HL-60/S4 treated with phorbol 12-myristate 13-acetate at 8.2 ng/mL for 4 days and 3 days (cell line): ENCODE results near the gene FAM118B.
"Not testable (repeated sequence)": the region's sequence is repeated elsewhere in the genome, so short reads cannot be mapped to it uniquely, and the experiment has no call there.

Experiments
- in situ Hi-C: fragments of 300-500 bp; cut with MboI; formaldehyde crosslinking; loops from 2 replicates; pipeline ENCODE4 v1.15.0; 2022; ENCODE audit warnings: low sequenced_read_pairs

Gene FAM118B

DNA sequence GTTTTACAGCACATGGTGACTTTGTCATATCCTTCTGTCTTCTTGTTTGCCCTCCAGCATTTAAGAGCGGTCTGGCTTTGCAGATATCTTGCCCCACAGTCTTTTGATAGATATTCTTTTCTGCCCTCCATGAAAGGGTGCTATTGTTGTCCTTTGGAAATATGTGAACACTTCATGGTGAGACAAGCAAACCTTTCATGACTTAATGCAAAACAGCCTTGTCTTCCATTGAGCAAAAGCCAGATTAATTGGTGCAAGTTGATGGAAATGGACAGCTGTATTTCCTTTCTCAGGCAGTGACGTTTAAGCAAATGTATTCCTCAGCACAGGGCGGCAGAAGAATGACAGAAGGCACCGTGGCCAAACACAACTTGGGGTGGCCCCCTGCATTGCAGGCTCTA is 96.7 kb downstream of the FAM118B start:
- in situ Hi-C loops, result no loop called here

DNA sequence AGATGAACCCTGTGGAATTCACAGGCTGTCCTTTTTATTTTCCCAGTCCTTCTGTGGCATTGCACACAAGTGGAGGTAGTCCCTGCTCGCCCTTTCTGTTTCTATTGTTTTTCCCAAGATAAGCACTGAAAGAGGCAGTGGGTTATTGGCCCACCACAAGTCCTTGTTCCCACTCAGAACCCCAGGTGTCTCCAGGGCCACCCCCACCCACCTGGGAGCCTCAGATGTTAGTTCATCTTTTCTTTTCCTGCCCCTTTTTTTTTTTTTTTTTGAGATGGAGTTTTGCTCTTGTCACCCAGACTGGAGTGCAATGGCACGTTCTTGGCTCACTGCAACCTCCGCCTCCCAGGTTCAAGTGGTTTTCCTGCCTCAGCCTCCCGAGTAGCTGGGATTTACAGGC is 97.2 kb downstream of the FAM118B start:
- in situ Hi-C loops, result not testable (repeated sequence)

DNA sequence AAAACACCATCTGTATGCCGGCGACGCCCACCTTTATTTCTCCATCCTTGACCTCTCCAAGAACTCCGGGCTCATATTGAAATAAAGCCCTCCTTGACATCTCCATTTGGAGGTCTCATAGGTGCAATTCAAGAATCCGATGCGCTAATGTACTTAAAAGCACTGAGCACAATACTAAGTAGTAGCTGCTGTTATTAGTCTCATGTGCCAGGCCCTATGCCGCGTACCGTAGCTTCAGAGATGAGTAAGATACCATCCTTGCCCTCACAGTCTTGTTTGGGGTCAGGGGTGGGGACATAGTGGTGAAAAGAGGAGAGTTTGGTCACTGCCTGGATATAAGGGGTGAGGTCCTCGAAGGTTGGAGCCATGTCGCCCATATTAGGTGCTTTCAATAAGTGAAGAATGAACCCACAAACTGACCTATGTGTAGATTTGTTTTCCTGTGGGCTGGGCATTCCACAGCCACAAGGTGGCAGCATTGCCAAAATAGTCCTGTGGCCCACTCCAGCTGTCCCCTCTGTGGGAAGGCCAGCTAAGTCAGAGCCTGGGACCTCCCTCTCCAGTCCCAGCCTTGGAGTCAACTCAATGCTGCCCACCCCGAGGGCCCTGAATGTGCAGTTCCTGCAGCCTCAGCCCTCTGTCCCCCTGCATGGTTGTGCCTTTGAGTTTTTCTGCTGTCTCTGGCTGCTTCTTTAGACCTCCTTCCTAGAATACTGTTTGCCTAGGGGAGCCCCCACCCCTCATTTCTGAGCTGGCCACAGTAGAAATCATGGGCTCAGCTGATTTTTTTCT is 98.8 kb downstream of the FAM118B start:
- in situ Hi-C loops, result no loop called here

DNA sequence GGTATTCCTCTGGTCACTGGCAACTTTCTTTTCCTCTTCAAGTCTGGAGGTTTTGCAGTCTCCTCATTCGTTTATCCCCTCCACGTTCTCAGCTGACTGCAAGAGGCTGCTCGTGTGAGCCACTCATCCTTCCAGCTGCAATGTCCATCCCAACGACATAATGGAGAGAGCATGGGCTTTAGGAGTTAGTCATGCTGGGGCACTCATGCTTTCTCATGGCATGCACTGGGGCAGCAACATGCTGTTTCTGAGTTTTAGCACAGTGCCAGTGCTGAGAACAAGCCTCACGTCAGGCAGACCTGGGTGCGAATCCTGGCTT is 99.4 kb downstream of the FAM118B start:
- in situ Hi-C loops, result no loop called here

DNA sequence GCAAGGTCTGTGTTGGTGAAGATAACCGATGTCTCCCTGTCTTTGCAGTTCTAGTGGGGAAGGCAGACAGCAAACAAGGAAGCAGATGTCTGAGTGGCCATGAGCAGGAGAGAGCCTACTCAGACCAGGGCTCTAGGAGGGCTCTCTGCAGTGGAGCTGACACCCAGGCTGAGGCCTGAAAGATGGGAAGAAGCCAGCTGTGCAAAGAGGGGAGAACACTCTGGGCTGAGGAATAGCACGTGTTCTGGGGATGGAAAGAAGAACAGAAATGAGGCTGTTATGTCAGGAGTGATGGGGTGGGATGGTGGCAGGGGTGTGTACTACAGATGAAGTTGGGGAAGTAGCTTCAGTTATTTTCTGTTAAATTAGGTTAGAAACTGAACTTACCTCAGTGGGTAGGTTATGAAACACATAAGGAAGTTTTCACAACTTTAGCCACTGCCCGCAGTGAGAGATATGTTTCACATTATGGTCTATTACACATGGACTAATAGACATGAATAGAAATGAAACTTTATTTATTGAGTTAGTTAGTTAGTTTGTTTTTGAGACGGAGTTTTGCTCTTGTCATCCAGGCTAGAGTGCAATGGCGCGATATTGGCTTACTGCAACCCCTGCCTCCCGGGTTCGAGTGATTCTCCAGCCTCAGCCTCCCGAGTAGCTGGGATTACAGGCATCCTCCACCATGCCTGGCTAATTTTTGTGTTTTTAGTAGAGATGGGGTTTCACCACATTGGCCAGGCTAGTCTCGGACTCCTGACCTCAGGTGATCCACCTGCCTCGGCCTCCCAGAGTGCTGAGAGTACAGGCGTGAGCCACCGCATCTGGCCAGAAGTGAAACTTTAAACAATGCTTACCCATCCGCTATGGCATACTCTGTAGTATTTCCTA is 100.1 kb downstream of the FAM118B start:
- in situ Hi-C loops, result no loop called here
